COR-L47 (cell line): ENCODE results near the gene PRR23E.

Source experiments
- DNase-seq: peaks from one replicate; lab custom pipeline; 2025; lab: John Stamatoyannopoulos, UW

Gene PRR23E

DNA sequence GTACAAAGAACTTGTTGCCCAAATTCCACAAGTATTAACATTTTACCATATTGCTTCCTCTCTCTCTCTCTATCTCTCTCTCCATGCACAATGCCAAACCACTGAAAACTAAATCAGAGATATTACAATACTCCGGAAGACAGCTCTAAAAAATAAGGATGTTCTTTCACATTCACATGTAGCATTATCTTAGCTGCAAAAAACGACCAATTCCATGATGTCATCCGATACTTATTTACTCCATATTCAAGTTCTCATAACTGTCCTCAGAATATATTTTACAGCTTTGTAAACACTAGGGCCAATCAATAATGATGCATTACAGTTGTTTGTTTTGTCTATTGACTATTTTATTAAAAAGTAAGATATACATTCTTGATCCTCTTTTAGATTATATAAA, 7.7 kb upstream of the PRR23E start:
- no peak for DNase-seq

- DNase-seq, result no peak
Measured at GRCh38 chr3:127185962-127186674, 6.8 kb upstream of the PRR23E start.

DNA sequence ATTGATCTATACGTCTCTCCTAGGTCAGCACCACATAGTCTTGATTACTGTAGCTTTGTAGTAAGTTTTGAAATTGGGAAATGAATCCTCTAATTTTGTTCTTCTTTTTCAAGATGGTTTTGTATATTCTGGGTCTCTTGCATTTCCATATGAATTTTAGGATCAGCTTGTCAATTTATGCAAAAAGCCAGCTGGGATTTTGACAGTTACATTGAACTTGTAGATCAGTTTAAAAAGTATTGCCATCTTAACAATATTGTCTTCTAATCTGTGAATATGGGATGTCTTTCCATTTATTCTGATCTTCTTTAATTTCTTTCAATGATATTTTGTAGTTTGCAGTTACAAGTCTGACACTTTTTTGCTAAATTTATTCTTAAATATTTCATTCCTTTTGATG, 5.6 kb upstream of the PRR23E start:
- no peak for DNase-seq

DNA sequence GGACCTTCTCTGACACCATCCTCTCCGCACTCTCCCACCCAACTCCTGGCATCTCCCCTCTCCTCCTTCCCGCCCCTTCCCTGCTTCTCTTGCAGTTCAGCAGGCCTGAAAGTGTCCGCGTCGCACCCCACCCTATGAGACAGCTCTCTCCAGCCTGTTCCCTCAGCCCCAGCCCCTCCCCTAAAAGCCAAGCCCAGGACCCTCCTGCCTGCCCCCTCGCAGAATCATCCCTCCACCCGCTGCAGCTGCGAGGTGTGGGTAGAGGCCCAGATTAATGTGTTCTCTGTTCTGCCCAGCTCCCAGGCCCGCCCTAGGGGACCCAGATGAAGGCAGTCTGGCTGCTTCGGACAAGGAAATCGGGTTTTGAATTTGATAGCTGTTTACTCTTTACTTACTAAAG, 410 bp downstream of the PRR23E start:
- DNase-seq, result no peak

DNA sequence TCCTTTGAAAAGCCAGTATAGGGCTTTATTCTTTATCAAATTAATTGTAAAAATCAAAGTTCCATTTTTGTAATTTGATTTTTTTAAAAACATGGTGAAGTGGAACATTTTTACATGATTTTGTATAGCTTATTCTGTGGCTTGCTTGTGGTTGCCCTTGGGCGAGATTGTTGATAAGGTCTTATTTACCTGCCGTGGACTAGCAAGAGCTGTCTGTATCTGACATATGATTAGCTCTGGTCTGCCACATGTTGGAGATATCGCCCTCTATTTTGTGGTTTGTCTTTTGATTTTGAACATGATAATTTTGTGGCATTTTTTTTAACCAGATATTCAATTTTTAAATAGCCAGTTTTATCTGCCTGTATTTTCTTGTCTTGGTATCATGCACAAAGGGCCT, 844 bp downstream of the PRR23E start:
- DNase-seq, result no peak

- no peak for DNase-seq
Measured at GRCh38 chr3:127194601-127195187, 1.8 kb downstream of the PRR23E start.

DNA sequence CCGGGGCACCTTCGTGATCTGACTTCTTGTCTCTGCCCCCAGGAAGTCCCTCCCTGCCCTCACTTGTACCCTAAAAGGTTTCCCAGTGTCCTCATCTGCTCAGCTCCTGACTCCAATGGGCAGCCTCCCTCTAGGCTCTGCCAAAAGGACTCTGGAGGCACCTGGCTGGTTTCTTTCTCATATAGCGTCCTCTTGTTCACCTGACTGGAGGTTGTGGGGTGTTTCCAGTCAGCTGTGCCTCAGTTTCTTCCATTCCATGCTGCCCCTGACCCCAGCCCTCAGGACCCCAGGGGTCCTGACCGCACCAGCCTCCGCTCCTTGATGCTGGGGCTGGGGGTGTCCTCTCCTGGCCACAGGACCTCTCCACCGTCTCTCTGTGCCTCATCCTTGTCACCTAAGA, 2.5 kb downstream of the PRR23E start:
- DNase-seq, result no peak

DNA sequence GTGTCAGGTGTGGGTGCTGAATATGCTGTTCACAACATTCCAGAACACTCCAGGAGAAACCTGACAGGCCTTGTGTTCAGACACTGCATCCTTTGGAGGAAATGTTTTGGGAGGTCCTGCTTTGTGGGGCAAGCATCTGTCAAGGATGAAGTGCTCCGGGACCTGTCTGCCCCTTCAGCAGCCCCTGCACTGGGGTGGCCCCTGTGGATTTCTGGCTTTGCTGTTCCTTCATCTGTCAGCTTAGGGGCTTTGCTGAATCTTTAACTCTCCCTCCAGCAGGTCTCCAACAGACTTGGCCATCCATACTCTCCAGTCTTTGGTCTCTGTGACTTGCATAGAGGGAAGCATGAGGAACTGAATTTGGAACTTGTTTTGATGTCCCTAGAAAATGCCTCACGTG, 3.1 kb downstream of the PRR23E start:
- no peak for DNase-seq

- no peak for DNase-seq
Measured at GRCh38 chr3:127196466-127197299, 3.8 kb downstream of the PRR23E start.

- DNase-seq, result no peak
Measured at GRCh38 chr3:127197300-127198189, 4.6 kb downstream of the PRR23E start.

DNA sequence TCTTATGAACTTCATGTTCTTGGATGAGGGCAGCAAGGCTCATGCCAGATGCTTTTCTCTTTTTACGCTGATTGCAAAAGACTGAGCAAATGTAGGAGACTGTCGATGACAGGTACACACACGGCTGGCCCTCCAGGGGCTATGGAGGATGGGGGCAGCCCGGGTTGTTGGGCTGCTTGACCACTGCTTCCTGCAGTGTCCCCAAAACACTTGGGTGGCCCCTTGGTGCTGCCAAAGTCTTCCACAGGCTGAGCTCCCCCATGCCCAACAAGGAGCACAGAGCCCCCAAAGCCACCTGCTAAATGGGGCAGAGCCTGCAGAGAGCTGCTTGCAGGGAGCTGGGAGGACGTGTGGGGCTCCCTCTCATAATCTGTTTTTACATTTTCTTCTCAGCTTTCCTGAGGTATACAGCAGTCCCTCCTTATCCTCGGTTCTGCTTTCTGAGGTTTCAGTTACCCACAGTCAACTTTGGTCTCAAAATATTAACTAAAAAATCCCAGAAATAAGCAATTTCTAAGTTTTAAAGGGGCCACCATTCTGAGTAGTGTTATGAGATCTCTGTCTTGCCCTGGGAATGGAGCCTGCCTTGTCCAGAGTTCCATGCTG, 7.3 kb downstream of the PRR23E start:
- no peak for DNase-seq

- no peak for DNase-seq
Measured at GRCh38 chr3:127203024-127203423, 10.1 kb downstream of the PRR23E start.

GRCh38 chr3:127204841-127205582, 12.1 kb downstream of the PRR23E start:
- no peak for DNase-seq

DNA sequence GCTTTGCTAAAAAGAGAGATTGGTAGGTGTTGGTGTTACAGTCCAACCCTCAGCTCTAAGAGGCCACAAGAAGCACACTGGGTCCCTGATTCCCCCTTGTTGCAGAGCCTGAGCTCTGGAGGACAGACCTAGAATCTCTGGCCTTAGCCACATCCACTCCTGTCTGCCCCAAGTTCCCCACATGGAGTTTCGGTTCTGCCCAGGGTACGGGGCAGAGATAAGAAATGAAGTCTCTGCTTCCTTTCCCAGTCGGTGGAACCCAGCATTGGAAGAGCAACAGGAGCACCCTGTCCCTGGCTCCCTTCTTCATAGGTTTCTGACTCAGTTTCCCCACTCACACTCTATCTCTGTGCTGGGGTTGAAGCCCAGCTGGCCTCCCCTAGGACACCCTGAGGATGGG, 13.2 kb downstream of the PRR23E start:
- DNase-seq, result no peak

DNA sequence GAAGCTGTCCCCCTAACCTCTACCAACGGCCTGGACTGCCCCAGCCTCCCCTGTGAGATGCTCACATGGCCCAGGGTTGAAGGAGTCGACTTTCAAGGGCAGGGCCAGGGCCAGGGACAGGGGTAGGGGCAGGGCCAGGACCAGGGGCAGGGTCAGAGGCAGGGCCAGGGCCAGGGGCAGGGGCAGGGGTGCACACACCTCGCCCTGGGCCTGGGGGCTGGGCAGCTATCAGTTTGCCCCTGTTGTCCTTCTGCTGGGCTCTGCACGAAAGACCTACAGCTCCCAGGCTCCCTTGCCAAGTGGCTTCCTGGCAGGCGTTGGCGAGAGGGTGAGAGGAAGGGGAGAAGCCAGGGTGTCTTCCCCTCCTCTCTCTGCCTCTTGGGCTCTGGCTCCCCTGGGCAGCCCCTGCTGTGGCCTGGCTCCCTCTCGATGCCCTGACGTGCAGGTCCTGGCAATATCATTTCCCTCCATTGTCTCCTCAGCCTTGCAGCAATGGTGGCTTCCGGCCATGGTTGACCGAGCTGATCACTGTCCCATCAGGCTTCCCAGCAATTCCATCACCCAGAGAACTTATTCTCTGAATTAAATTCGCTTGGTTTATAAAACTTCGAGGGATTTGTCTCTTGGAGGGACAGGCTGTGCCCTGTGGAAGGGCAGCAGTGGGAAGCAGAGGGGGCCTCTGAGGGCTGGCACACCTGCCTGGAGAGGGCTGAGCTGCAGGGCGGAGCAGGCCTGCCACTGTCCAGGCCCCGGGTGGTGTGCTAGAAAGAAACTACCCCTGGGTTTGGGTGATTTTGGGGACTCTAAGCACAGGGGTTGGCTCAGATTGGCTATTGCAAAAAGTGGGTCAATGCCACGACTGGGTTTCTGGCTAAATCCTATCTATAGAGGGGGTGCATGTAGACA, 13.9 kb downstream of the PRR23E start:
- DNase-seq, result no peak

- no peak for DNase-seq
Measured at GRCh38 chr3:127207727-127208482, 15.0 kb downstream of the PRR23E start.

- no peak for DNase-seq
Measured at GRCh38 chr3:127208483-127209100, 15.7 kb downstream of the PRR23E start.

- DNase-seq, result no peak
Measured at GRCh38 chr3:127209155-127209839, 16.4 kb downstream of the PRR23E start.
